Non-pigmented ciliary epithelial cell (primary cell): ENCODE results near the gene MASP2.
"Not testable (repeated sequence)": the region's sequence is repeated elsewhere in the genome, so short reads cannot be mapped to it uniquely, and the experiment has no call there.

ENCODE experiments used
- DNase-seq: peaks from one replicate; pipeline ENCODE4 v3.0.0-alpha.2; 2010; ENCODE audit warnings: low read depth

MASP2 gene

DNA sequence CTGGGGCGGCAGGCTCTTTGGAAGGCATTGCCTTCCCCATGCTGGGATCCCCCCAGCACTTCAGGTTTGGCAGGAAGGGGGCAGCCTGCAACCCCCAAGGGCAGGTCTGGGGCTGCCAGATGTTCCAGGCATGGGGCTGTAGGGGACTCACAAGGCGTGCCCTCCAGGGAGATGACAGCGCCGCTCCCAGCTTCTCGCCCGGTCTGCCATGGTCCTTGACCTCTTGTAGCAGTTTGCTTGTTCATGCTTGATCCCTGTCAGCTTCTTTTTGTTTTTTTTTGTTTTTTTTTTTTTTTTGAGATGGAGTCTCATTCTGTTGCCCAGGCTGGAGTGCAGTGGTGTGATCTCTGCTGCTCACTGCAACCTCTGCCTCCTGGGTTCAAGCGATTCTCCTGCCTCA lies 56.2 kb downstream of the MASP2 start:
- no peak for DNase-seq

DNA sequence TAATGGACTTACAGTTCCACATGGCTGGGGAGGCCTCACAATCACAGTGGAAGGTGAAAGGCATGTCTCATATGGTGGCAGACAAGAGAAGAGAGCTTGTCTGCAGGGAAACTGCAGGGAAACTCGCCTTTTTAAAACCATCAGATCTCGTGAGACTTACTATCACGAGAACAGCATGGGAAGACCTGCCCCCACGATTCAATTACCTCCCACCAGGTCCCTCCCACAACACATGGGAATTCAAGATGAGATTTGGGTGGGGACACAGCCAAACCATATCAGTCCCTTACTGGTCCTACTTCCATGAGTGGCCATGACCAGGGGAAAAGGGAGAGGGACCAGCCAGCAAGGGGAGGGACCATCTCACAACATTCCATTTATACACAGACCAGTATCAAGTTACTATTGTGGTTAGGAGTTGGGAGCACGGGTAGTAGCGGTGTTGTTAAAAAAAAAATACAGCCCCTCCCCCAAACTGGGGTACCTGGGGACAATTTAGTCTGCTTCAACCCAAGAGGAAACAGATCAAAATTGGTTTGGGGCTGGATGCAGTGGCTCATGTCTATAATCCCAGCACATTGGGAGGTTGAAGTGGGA lies 57.0 kb downstream of the MASP2 start:
- DNase-seq, result not testable (repeated sequence)

DNA sequence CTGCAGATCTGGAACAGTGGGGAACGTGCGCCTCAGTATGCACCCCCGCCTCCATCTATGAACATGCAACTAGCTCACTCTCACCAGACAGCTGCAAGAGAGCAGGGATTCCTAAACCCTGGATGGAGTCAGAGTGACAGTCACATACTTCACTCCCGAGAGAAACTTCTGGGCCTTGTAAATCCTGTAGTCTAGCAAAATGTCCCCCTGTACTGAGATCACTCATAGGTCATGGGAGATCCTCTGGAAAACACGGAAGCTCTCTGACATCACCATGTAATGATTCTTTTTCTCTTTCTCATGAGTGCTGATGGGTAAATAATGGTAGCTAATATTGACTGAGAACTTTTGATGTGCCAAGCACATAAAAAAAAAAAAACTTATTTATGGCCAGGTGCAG lies 57.9 kb downstream of the MASP2 start:
- DNase-seq, result no peak

DNA sequence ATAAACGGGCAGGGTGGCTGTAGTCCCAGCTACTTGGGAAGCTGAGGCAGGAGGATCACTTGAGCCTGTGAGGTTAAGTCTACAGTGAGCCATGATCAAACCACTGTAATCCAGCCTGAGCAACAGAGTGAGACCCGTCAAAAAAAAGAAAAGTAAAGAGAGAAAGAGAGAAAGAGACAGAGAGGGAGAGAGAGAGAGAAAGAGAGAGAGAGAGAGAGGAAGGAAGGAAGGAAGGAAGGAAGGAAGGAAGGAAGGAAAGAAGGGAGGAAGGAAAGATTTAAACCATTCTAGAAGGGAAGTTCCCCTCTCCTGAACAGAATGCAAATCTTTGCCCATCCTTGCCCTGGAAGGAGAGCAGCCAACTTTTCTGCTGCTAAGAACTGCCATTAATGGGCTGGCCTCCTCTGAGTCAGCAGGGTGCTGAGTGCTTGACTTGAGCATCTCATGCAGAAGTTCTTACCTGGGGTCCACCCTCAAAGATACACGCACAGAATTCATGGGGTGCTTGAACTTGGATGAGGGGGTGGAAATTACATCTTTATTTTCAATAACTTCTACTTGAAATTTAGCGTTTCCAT lies 59.1 kb downstream of the MASP2 start:
- no peak for DNase-seq

DNA sequence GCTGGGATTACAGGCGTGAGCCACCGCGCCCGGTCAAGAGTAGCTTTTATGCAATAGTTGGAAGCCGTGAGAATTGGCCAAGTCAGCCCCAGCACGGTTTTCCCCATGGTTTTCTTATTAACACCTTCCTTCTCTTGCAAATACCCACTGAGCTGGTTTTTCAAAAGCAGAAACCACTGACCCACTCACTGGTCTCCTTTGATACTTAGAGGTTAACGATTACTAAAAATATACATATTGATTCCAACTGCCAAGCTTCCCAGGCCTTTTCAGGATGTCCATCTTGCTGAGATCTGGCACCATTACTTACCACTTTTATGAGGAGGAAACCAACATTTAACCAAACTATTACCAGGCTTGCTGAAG lies 60.5 kb downstream of the MASP2 start:
- DNase-seq, result no peak

DNA sequence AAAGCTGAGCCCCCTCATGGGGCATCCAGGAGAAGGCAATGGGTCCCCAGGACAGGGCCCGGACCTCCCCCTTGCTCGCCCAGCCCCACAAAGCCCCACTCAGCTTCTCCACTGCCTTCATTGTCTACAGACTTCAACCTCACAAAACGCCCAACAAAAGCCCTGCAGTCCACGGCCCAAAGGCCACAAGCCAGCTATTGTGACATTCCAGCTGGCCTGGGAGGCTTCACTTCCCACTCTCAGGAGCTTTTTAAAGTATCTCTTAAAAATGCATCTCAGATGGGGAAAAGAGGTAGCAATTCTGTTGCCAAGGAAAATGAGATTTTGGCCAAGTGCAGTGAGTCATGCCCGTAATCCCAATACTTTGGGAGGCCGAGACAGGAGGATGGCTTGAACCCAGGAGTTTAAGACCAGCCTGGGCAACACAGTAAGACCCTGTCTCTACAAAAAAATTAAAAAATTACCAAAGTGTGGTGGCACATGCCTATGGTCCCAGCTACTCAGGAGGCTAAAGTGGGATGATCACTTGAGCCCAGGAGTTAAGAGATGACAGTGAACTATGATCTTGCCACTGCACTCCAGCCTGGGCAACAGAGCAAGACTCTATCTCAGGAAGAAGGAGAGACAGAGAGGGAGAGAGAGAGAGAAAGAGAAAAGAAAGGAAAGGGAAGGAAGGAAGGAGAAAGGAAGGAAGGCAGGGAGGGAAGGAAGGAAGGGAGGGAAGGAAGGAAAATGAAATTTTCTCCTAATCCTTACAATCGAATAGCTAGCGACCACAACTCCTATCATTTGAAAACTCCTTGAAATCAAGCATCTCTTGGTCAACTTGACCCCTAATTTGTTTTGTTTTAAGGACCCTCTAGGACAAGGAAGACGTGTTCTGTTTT lies 66.0 kb downstream of the MASP2 start:
- DNase-seq, result no peak

DNA sequence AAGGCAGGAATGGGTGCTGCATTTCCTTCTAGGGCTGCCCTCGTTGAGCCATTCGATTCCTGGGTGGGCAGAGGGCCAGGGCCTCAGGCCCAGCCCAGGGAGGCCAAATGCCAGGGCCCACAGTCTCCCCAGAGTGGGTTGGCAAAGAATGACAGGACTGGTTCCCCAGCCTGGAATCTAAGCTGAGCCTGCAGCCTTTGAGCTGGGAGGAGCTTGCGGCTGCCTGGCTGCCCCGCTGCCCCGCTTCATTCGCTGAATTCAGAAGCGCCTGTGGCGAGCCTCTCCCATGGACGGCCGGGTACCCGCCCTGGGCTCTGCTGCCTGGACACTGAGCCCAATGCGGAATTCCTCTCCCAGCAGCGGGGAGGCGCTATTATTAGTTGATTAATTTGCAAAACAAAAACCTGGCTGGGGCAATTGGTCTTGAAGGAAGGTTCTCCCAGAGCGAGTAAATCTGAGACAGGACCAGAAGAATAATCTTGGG lies 66.9 kb downstream of the MASP2 start:
- no peak for DNase-seq

DNA sequence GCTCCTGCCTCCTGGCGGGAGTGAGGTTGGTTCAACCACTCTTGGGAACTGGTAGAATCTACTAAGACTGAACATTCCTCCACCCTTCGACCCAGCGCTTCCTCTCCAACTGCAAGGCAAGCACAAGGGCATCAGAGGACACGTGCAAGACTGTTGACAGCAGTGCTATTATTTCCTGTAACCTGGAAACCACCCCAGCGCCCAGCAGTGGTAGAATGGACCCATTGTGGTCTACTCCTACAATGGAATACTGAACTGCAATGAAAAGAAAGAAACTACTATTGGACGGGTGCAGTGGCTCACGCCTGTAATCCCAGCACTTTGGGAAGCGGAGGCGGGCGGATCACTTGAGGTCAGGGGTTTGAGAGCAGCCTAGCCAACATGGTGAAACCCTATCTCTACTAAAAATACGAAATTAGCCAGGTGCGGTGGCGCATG lies 67.5 kb downstream of the MASP2 start:
- DNase-seq, result no peak

DNA sequence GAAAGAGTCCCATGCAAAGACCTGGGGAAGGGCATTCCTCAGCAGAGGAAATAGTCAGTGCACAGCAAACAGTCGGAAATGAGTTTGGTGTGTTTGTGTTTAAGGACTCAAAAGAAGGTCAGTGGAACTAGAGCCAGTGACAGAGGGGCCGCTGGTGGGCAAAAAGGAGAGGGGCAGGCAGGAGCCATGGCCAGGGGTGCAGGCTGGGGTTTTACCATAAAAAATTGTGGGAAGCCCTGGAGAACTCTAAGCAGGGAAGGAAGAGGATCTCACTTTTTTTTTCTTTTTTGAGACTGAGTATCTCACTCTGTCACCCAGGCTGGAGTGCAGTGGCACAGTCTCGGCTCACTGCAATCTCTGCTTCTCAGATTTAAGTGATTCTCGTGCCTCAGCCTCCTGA lies 68.3 kb downstream of the MASP2 start:
- no peak for DNase-seq
